Testis (tissue), 2 donors: ENCODE data around the gene BAG2.

Experiments used
- CTCF ChIP-seq, 3 experiments: fragments of 450-650 bp in 2 of 3; fragments of 200-600 bp in 1 of 3; sonication (generic) in 1 of 3; IDR thresholded peaks; one replicate each; pipeline ENCODE4 v1.5.1; 2016 to 2019; ENCODE audit warnings: antibody characterized with exemption in 3 of 3, mild to moderate bottlenecking in 2 of 3, moderate library complexity in 1 of 3
- POLR2A ChIP-seq: fragments of 450-650 bp; IDR thresholded peaks from one replicate; pipeline ENCODE4 v1.6.1; 2017; ENCODE audit warnings: antibody characterized with exemption, mild to moderate bottlenecking, moderate library complexity

- TF ChIP-seq POLR2A, result no peak
- TF ChIP-seq CTCF (IDR thresholded peaks at IDR 0.05), result no peak
These were observed 44.4 kb upstream of the BAG2 start for GRCh38 chr6:57127763-57128162.
